GM12872 (cell line): ENCODE measurements around the gene PCNX1.

Experiments
- CTCF ChIP-seq: IDR thresholded peaks from 3 replicates; pipeline ENCODE4 v1.5.1; 2011; ENCODE audit warnings: low read depth, mild to moderate bottlenecking, low read length, moderate library complexity; ENCODE audit not compliant: insufficient read depth

PCNX1 gene

GRCh38 chr14:71001742-71002141, 94.5 kb downstream of the PCNX1 start:
- TF ChIP-seq CTCF, result no peak

- no peak for TF ChIP-seq CTCF
Measured at GRCh38 chr14:71003156-71003555, 95.9 kb downstream of the PCNX1 start.

- TF ChIP-seq CTCF, result no peak
Measured at GRCh38 chr14:71004481-71004880, 97.2 kb downstream of the PCNX1 start.

GRCh38 chr14:71005076-71005475, 97.8 kb downstream of the PCNX1 start:
- TF ChIP-seq CTCF, result no peak

- no peak for TF ChIP-seq CTCF
Measured at GRCh38 chr14:71006200-71006563, 98.9 kb downstream of the PCNX1 start.

- no peak; the same call in 2 of the 3 replicates for TF ChIP-seq CTCF
Measured at GRCh38 chr14:71011479-71011878, 104.2 kb downstream of the PCNX1 start.

- no peak for TF ChIP-seq CTCF
Measured at GRCh38 chr14:71012888-71013287, 105.6 kb downstream of the PCNX1 start.
